RWPE1 (cell line): Measurements from ENCODE around the gene COPB2.

Source experiments
- CTCF ChIA-PET: fragments of 350-600 bp; sonication (Branson Sonifier 250); formaldehyde crosslinking; extraction: SDS; loops from one replicate; lab custom pipeline; 2021; lab: Yijun Ruan, JAX
- POLR2A ChIA-PET: fragments of 400-600 bp; formaldehyde crosslinking; extraction: SDS; loops from one replicate; lab custom pipeline; 2020; ENCODE audit warnings: antibody characterized with exemption; ENCODE audit not compliant: low non-redundant PET; lab: Yijun Ruan, JAX
- DNase-seq: peaks from one replicate; pipeline ENCODE4 v3.0.0; 2012; ENCODE audit warnings: low spot score
- H3K27ac ChIP-seq: fragments of 450-650 bp; 2 replicates; pipeline ENCODE4 v1.5.1; 2017
- TF ChIP-seq, protein P1 (sequence below): fragments of 450-650 bp; conservative IDR thresholded peaks from 2 replicates; pipeline ENCODE4 v1.5.1; 2017; ENCODE audit warnings: low read depth, mild to moderate bottlenecking

Gene COPB2

DNA sequence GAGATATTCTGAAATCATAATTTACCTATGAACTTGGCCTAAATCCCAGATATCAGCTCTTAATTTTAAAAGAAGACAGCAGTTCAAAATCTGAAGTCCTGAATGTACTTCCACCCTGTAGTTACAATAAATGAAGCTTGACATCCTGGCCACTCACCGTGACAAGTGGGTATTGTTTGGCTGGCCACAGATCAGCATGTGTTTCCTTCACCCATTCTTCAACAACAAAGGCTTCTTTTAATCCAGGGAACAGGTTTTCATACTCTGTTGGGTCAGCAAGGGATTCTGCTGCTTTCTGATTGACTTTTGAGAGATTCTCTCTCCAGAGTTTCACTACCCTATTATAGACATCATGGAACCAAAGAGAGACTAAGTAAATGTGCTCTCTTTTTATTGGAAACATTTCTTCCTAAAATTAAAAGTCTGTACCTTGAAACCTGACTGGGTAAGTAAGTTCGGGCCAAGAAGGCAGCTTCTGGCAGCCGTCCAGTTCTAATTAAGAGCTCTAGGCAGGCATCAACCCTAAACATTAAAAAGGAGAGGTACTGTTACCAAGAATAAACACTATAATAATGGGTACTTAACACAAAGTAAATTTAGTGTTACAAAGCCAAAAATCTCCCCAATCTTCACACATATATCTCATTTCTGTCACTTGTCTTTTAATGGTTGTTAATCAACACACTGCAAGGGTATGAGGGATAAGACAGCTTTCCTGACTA, 30.4 kb downstream of the COPB2 start:
- POLR2A ChIA-PET = no interaction called here
- no peak overlapping the region for H3K27ac ChIP-seq
- DNase-seq = no peak
- TF ChIP-seq, protein P1, sequence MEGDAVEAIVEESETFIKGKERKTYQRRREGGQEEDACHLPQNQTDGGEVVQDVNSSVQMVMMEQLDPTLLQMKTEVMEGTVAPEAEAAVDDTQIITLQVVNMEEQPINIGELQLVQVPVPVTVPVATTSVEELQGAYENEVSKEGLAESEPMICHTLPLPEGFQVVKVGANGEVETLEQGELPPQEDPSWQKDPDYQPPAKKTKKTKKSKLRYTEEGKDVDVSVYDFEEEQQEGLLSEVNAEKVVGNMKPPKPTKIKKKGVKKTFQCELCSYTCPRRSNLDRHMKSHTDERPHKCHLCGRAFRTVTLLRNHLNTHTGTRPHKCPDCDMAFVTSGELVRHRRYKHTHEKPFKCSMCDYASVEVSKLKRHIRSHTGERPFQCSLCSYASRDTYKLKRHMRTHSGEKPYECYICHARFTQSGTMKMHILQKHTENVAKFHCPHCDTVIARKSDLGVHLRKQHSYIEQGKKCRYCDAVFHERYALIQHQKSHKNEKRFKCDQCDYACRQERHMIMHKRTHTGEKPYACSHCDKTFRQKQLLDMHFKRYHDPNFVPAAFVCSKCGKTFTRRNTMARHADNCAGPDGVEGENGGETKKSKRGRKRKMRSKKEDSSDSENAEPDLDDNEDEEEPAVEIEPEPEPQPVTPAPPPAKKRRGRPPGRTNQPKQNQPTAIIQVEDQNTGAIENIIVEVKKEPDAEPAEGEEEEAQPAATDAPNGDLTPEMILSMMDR = no peak
- CTCF ChIA-PET = interaction anchor here (0.6 to 0.7 kb wide), 3 partner anchors 13 to 417 kb away, joined by 3 to 7 read pairs (median 4); no protein-coding TSS in a partner anchor

DNA sequence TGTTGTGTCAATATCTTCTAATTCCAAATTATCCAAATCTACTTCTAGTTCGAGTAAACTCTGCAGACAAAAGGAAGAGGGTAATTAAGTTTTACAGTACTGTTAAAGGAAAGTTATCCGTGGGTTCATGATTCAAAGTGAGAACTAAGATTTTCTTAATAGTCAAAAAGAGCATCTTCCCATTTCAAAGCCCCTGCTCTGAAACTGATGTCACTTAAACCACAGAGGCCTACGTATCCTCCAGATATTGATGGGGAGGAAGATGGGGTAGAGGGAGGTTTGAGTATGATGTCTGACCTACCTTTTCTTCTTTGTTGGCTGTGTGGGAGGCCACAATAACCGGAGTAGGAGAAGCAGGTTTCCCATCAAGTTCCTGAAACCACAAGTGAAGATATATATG, 31.5 kb downstream of the COPB2 start:
- CTCF ChIA-PET = no interaction called here
- TF ChIP-seq, protein P1 = no peak
- DNase-seq = no peak
- H3K27ac ChIP-seq = no peak overlapping the region
- POLR2A ChIA-PET = no interaction called here

DNA sequence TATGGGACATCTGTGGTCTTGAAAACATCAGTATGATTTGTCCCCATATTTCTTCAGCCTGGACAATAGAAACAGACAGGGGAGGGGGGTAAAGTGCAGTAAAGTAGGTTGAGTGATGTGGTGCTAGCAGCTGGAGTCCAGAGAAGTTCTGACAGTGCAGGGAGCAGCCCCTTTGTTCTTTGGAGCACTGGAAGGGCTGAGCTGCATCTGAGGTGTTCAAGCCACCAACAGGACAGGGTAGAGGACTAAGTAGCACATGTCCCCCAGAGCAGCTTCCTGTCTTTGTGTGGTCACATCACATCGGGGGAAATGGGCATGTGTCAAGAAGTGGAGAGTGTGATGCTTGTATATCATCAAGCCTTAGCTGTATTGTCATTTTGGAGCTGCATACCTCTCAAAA, 33.6 kb downstream of the COPB2 start:
- TF ChIP-seq, protein P1 = no peak
- ChIA-PET CTCF (interaction anchor here (0.7 kb wide), 2 partner anchors 27 to 53 kb away, joined by 3 read pairs; no protein-coding TSS in a partner anchor), POLR2A (interaction anchor here (0.5 kb wide), 1 partner anchor 12 kb away, joined by 3 read pairs; no protein-coding TSS in a partner anchor)
- no peak for DNase-seq
- no peak overlapping the region for H3K27ac ChIP-seq

DNA sequence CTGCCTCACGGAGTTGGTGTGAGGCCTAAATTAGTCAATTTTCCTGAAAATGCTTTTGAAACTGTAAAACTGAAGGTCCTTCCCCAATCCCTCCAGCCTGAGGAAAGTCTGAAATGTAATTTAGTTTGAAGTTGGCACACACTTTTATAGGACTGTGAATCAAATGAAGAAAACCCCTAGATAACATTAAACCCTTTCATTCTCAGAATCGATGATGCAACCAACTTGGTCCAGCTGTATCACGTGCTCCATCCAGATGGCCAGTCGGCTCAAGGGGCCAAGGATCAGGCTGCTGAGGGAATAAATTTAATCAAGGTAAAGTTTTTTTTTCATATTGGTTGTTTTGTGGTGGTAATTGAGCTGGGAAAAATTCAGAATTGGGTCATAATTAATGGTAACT, 34.0 kb downstream of the COPB2 start:
- no peak overlapping the region for H3K27ac ChIP-seq
- TF ChIP-seq, protein P1 = no peak
- ChIA-PET CTCF (interaction anchor here (0.7 to 1.5 kb wide), 3 partner anchors 22 to 53 kb away, joined by 3 to 6 read pairs (median 3); no protein-coding TSS in a partner anchor), POLR2A (no interaction called here)
- no peak for DNase-seq

DNA sequence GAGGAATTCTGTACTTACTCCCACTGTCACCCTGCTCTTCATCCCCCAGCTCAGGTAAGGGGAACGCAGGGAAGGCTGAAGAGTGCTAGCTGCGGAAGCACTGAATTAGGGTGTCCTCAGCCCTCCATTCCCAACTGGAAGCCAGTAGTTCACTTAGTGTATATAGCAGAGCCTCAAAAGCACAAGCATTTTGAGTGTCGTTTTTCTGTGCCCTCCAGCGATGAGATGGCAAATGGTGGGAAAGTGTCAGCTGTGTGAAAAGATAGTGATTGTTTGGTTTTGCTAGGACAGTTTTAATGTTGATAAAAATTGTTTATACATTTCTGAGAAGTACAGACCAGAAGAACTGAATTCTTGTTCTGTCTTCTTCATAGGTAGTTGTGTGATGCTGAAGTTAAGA, 34.8 kb downstream of the COPB2 start:
- ChIA-PET CTCF (interaction anchor here (0.5 to 2.0 kb wide), 9 partner anchors 9 to 637 kb away, joined by 3 to 7 read pairs (median 5); no protein-coding TSS in a partner anchor), POLR2A (interaction anchor here (1.1 kb wide), 1 partner anchor 35 kb away, joined by 3 read pairs; the partner anchor contains the start of gene COPB2)

DNA sequence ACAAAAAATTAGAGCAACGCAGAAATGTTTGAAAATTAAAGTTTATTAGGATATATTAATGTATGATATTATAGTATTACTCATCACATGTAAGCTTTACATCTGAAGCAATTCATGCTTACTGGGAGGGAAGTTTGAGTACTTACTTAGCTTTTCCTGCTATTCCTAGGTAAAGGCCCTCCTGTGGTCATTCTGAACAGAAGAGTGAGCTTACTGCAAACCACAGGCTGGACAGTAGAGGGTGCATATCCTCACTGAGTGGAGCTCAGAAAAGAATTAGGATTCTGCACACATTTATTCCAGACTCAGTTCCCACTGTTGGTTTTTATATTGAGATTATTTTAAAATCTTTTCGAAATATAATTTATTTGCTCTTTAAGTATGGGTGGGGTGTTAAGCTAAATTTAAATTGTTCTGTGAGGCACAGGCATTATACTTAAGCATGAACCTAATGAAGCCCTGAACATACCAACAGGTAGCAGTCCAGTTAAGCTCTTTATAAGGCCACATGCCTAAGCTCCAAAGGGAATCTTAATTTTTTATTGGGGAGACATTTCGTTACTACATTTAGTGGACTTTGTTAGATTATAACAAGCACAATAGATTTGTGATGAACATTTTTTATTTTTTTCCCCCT, 35.4 kb downstream of the COPB2 start:
- ChIA-PET CTCF (interaction anchor here (0.5 to 2.0 kb wide), 12 partner anchors 9 to 637 kb away, joined by 3 to 7 read pairs (median 4); no protein-coding TSS in a partner anchor), POLR2A (interaction anchor here (0.8 to 1.1 kb wide), 2 partner anchors 19 to 36 kb away, joined by 3 read pairs; partner anchors contain the start of gene COPB2)
- no peak overlapping the region for H3K27ac ChIP-seq
- DNase-seq = peak; percentile 58
- TF ChIP-seq, protein P1 = peak; percentile 77

More for the DNA sequence above, 34.8 kb downstream of the COPB2 start:
- TF ChIP-seq, protein P1 = no peak
- DNase-seq = no peak
- H3K27ac ChIP-seq = no peak overlapping the region
